ENCODE measurements around the gene KCNC1.

KCNC1 gene

GRCh38 chr11:17716807-17717206 is 17.8 kb upstream of the KCNC1 start:
- DNase-seq = no peak

- no peak for DNase-seq
These were observed 16.6 kb upstream of the KCNC1 start for GRCh38 chr11:17718015-17718414.

GRCh38 chr11:17718510-17718962 is 16.0 kb upstream of the KCNC1 start:
- no peak for DNase-seq

GRCh38 chr11:17719028-17719937 is 15.3 kb upstream of the KCNC1 start, which contains the start of gene MYOD1:
TSS of gene MYOD1 (plus strand) at chr11:17719571. CDS start at chr11:17719783, 212 bp downstream.
- no peak for DNase-seq

- DNase-seq = no peak
These were observed 14.4 kb upstream of the KCNC1 start for GRCh38 chr11:17719938-17720795.

GRCh38 chr11:17720796-17721171 is 13.8 kb upstream of the KCNC1 start:
- DNase-seq = no peak

- no peak for DNase-seq
These were observed 13.2 kb upstream of the KCNC1 start for GRCh38 chr11:17721242-17721999.

GRCh38 chr11:17722000-17722643 is 12.5 kb upstream of the KCNC1 start:
- DNase-seq = no peak

GRCh38 chr11:17724020-17724908 is 10.3 kb upstream of the KCNC1 start:
- DNase-seq = no peak

GRCh38 chr11:17725174-17725573 is 9.4 kb upstream of the KCNC1 start:
- DNase-seq = no peak

GRCh38 chr11:17730137-17730536 is 4.4 kb upstream of the KCNC1 start:
- no peak for DNase-seq

GRCh38 chr11:17730608-17731462 is 3.7 kb upstream of the KCNC1 start:
- DNase-seq = peak; percentile 79

- no peak for DNase-seq
These were observed 1.3 kb upstream of the KCNC1 start for GRCh38 chr11:17733261-17733660.

GRCh38 chr11:17734986-17735817 is 621 bp downstream of the KCNC1 start:
- peak; percentile 38 for DNase-seq

GRCh38 chr11:17735818-17736578 is 1.4 kb downstream of the KCNC1 start:
- DNase-seq = no peak

- DNase-seq = no peak
These were observed 2.0 kb downstream of the KCNC1 start for GRCh38 chr11:17736579-17736893.

- no peak for DNase-seq
These were observed 2.6 kb downstream of the KCNC1 start for GRCh38 chr11:17736930-17737817.

Measured in activated CD4-positive, alpha-beta T cell treated with anti-CD3 and anti-CD28 coated beads, Interleukin-10, Interleukin-2, amounts not matched to agents 100 ng/mL and 50 ng/mL, durations not matched to agents 16 hours and 8 hours (primary cell).